GM18498 (cell line): ENCODE measurements around the gene TET2.
A peak's percentile ranks its signal among the peaks of the same experiment; 100 is the strongest.

Source experiments
- ATAC-seq: cut with Tn5 transposase; IDR thresholded peaks from one replicate; pipeline ENCODE4 v1.9.1; 2021; ENCODE audit warnings: mild to moderate bottlenecking, moderate library complexity; ENCODE audit not compliant: unreplicated experiment

TET2 gene

GRCh38 chr4:105146276-105147015 is at the start of gene TET2:
TET2 (plus strand) TSS chr4:105146876; CDS start chr4:105233943, 87,067 bp downstream.
- ATAC-seq: peak; percentile 87

- ATAC-seq: no peak
Measured at GRCh38 chr4:105102016-105102415, 44.7 kb upstream of the TET2 start.

GRCh38 chr4:105106426-105106825 is 40.2 kb upstream of the TET2 start:
- ATAC-seq: no peak

GRCh38 chr4:105107095-105107856 is 39.4 kb upstream of the TET2 start:
- ATAC-seq: no peak

- ATAC-seq: no peak
Measured at GRCh38 chr4:105108971-105109370, 37.7 kb upstream of the TET2 start.

GRCh38 chr4:105112274-105112673 is 34.4 kb upstream of the TET2 start:
- ATAC-seq: no peak

GRCh38 chr4:105113800-105114199 is 32.9 kb upstream of the TET2 start:
- peak; percentile 59 for ATAC-seq

GRCh38 chr4:105116616-105117319 is 29.9 kb upstream of the TET2 start:
- ATAC-seq: no peak

GRCh38 chr4:105119356-105119755 is 27.3 kb upstream of the TET2 start:
- no peak for ATAC-seq

- no peak for ATAC-seq
Measured at GRCh38 chr4:105120626-105121025, 26.1 kb upstream of the TET2 start.

- ATAC-seq: no peak
Measured at GRCh38 chr4:105122350-105122749, 24.3 kb upstream of the TET2 start.

GRCh38 chr4:105126311-105127169 is 20.1 kb upstream of the TET2 start:
- no peak for ATAC-seq

- no peak for ATAC-seq
Measured at GRCh38 chr4:105127170-105127445, 19.6 kb upstream of the TET2 start.

- no peak for ATAC-seq
Measured at GRCh38 chr4:105128208-105128607, 18.5 kb upstream of the TET2 start.

GRCh38 chr4:105129286-105130040 is 17.2 kb upstream of the TET2 start:
- no peak for ATAC-seq

GRCh38 chr4:105130945-105131344 is 15.7 kb upstream of the TET2 start:
- no peak for ATAC-seq

GRCh38 chr4:105133976-105134375 is 12.7 kb upstream of the TET2 start:
- no peak for ATAC-seq

- ATAC-seq: peak; percentile 74
Measured at GRCh38 chr4:105135785-105136184, 10.9 kb upstream of the TET2 start.

GRCh38 chr4:105137121-105137875 is 9.4 kb upstream of the TET2 start:
- no peak for ATAC-seq

GRCh38 chr4:105139646-105140045 is 7.0 kb upstream of the TET2 start:
- no peak for ATAC-seq
